SK-N-SH treated with all-trans-retinoic acid at 6 μM for 48 hours (cell line): ENCODE results near the gene PMEL.

Source experiments
- ATAC-seq: fragments of 200-7000 bp; cut with Tn5 transposase; 3 replicates; pipeline ENCODE4 v1.9.1; 2020; ENCODE audit warnings: mild to moderate bottlenecking, moderate library complexity
- CSDC2 ChIP-seq: fragments of 250-450 bp; sonication (Bioruptor Pico); IDR thresholded peaks from 2 replicates; pipeline ENCODE4 v1.5.0; 2020; ENCODE audit warnings: mild to moderate bottlenecking, moderate library complexity
- ESRRG ChIP-seq: fragments of 250-450 bp; sonication (Bioruptor Pico); IDR thresholded peaks from 2 replicates; pipeline ENCODE4 v1.6.1; 2021; ENCODE audit warnings: mild to moderate bottlenecking
- ISL1 ChIP-seq: fragments of 250-450 bp; sonication (Bioruptor Pico); IDR thresholded peaks from 2 replicates; pipeline ENCODE4 v2.1.2; 2022; ENCODE audit warnings: mild to moderate bottlenecking, moderate library complexity
- OSR1 ChIP-seq: fragments of 250-450 bp; sonication (Bioruptor Pico); IDR thresholded peaks from 2 replicates; pipeline ENCODE4 v1.8.0; 2022; ENCODE audit warnings: moderate library complexity, mild to moderate bottlenecking, inconsistent platforms
- RARB ChIP-seq: fragments of 250-450 bp; sonication (Bioruptor Pico); IDR thresholded peaks from 2 replicates; pipeline ENCODE4 v1.8.0; 2021; ENCODE audit warnings: mild to moderate bottlenecking, moderate library complexity
- SNAI2 ChIP-seq: fragments of 250-450 bp; sonication (Bioruptor Pico); IDR thresholded peaks from 2 replicates; pipeline ENCODE4 v1.5.0; 2020; ENCODE audit warnings: mild to moderate bottlenecking, moderate library complexity
- TCF4 ChIP-seq: fragments of 250-450 bp; sonication (Bioruptor Pico); IDR thresholded peaks from 2 replicates; pipeline ENCODE4 v1.8.0; 2021; ENCODE audit warnings: mild to moderate bottlenecking, moderate library complexity, borderline replicate concordance
- TOX ChIP-seq: fragments of 250-450 bp; sonication (Bioruptor Pico); IDR thresholded peaks from 2 replicates; pipeline ENCODE4 v1.8.0; 2021; ENCODE audit warnings: mild to moderate bottlenecking, moderate library complexity, borderline replicate concordance
- ZC3H10 ChIP-seq: fragments of 250-450 bp; sonication (Bioruptor Pico); IDR thresholded peaks from 2 replicates; pipeline ENCODE4 v1.5.1; 2021; ENCODE audit warnings: mild to moderate bottlenecking, moderate library complexity
- ZFP3 ChIP-seq: fragments of 250-450 bp; sonication (Bioruptor Pico); IDR thresholded peaks from 2 replicates; pipeline ENCODE4 v1.5.0; 2020; ENCODE audit warnings: mild to moderate bottlenecking, moderate library complexity
- ZNF565 ChIP-seq: fragments of 450-650 bp; formaldehyde crosslinking; conservative IDR thresholded peaks from 2 replicates; pipeline ENCODE4 v1.5.0; 2020; ENCODE audit warnings: low read depth, mild to moderate bottlenecking, moderate library complexity
- ZNF70 ChIP-seq: fragments of 450-650 bp; formaldehyde crosslinking; IDR thresholded peaks from 2 replicates; pipeline ENCODE4 v1.5.0; 2020; ENCODE audit warnings: mild to moderate bottlenecking, moderate library complexity
- ZNF8 ChIP-seq: fragments of 450-650 bp; formaldehyde crosslinking; IDR thresholded peaks from 2 replicates; pipeline ENCODE4 v1.5.0; 2020; ENCODE audit warnings: mild to moderate bottlenecking, moderate library complexity
- TF ChIP-seq, protein P1 (sequence below): fragments of 250-450 bp; sonication (Bioruptor Pico); IDR thresholded peaks from 2 replicates; pipeline ENCODE4 v1.8.0; 2021; ENCODE audit warnings: low read depth, mild to moderate bottlenecking, moderate library complexity, borderline replicate concordance
- TF ChIP-seq, protein P2 (sequence below): fragments of 250-450 bp; sonication (Bioruptor Pico); IDR thresholded peaks from 2 replicates; pipeline ENCODE4 v1.5.1; 2021; ENCODE audit warnings: mild to moderate bottlenecking, moderate library complexity
- TF ChIP-seq, protein P3 (sequence below): fragments of 250-450 bp; sonication (Bioruptor Pico); IDR thresholded peaks from 2 replicates; pipeline ENCODE4 v1.5.0; 2020; ENCODE audit warnings: mild to moderate bottlenecking, moderate library complexity
- TF ChIP-seq, protein P4 (sequence below): fragments of 250-450 bp; sonication (Bioruptor Pico); IDR thresholded peaks from 2 replicates; pipeline ENCODE4 v1.8.0; 2020; ENCODE audit warnings: mild to moderate bottlenecking, moderate library complexity, borderline replicate concordance
- TF ChIP-seq, protein P5 (sequence below): fragments of 250-450 bp; sonication (Bioruptor Pico); IDR thresholded peaks from 2 replicates; pipeline ENCODE4 v1.5.1; 2020; ENCODE audit warnings: low read depth, mild to moderate bottlenecking, moderate library complexity

The PMEL gene

DNA sequence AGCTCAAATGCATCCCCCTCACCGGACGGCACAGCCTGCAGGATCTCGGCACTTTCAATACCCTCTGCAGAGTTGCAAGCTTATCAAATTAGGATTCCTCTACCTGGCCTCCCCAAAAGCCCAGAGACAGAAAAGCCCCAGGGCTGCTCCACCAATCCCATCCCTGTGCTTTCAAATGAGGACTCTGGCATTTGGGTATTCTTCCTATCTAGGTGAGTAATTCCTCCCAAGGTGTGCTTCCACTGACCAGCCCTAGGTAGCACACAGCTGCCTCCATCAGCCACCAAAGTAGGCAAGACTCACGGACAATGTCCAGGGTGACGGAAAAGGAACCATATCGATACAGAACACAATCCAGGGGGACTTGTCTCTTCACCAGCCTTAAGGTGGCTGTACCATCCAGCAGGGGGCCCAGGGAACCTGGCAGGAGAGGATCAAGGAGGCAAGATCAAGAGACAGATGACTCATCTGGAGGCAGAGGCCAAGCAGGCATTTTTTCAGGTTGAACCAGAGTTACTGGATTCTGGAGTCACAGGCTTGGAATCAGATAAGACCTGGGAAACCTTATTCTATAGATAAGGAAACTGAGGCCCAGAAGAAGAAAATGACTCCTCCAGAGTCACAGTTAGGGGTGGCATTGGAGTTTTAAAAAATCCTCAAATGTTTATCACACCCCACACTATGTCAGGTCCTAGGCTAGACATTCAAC is 9.9 kb downstream of the PMEL start:
- ATAC-seq, result peak; percentile 93
- TF ChIP-seq ZNF565 (CRISPR knock-in tag), result no peak
- TF ChIP-seq CSDC2 (CRISPR knock-in tag), result no peak
- TF ChIP-seq RARB (CRISPR knock-in tag), result no peak
- TF ChIP-seq TOX, result no peak
- TF ChIP-seq TCF4 (CRISPR knock-in tag), result no peak
- TF ChIP-seq SNAI2 (CRISPR knock-in tag), result no peak
- TF ChIP-seq ZC3H10 (CRISPR knock-in tag), result no peak
- TF ChIP-seq, protein P1, sequence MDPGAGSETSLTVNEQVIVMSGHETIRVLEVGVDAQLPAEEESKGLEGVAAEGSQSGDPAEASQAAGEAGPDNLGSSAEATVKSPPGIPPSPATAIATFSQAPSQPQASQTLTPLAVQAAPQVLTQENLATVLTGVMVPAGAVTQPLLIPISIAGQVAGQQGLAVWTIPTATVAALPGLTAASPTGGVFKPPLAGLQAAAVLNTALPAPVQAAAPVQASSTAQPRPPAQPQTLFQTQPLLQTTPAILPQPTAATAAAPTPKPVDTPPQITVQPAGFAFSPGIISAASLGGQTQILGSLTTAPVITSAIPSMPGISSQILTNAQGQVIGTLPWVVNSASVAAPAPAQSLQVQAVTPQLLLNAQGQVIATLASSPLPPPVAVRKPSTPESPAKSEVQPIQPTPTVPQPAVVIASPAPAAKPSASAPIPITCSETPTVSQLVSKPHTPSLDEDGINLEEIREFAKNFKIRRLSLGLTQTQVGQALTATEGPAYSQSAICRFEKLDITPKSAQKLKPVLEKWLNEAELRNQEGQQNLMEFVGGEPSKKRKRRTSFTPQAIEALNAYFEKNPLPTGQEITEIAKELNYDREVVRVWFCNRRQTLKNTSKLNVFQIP (CRISPR knock-in tag), result no peak
- TF ChIP-seq, protein P2, sequence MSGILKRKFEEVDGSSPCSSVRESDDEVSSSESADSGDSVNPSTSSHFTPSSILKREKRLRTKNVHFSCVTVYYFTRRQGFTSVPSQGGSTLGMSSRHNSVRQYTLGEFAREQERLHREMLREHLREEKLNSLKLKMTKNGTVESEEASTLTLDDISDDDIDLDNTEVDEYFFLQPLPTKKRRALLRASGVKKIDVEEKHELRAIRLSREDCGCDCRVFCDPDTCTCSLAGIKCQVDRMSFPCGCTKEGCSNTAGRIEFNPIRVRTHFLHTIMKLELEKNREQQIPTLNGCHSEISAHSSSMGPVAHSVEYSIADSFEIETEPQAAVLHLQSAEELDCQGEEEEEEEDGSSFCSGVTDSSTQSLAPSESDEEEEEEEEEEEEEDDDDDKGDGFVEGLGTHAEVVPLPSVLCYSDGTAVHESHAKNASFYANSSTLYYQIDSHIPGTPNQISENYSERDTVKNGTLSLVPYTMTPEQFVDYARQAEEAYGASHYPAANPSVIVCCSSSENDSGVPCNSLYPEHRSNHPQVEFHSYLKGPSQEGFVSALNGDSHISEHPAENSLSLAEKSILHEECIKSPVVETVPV (CRISPR knock-in tag), result no peak
- TF ChIP-seq ZNF70 (CRISPR knock-in tag), result no peak
- TF ChIP-seq, protein P3, sequence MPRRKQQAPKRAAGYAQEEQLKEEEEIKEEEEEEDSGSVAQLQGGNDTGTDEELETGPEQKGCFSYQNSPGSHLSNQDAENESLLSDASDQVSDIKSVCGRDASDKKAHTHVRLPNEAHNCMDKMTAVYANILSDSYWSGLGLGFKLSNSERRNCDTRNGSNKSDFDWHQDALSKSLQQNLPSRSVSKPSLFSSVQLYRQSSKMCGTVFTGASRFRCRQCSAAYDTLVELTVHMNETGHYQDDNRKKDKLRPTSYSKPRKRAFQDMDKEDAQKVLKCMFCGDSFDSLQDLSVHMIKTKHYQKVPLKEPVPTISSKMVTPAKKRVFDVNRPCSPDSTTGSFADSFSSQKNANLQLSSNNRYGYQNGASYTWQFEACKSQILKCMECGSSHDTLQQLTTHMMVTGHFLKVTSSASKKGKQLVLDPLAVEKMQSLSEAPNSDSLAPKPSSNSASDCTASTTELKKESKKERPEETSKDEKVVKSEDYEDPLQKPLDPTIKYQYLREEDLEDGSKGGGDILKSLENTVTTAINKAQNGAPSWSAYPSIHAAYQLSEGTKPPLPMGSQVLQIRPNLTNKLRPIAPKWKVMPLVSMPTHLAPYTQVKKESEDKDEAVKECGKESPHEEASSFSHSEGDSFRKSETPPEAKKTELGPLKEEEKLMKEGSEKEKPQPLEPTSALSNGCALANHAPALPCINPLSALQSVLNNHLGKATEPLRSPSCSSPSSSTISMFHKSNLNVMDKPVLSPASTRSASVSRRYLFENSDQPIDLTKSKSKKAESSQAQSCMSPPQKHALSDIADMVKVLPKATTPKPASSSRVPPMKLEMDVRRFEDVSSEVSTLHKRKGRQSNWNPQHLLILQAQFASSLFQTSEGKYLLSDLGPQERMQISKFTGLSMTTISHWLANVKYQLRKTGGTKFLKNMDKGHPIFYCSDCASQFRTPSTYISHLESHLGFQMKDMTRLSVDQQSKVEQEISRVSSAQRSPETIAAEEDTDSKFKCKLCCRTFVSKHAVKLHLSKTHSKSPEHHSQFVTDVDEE (CRISPR knock-in tag), result no peak
- no peak for TF ChIP-seq ISL1 (CRISPR knock-in tag)
- TF ChIP-seq, protein P4, sequence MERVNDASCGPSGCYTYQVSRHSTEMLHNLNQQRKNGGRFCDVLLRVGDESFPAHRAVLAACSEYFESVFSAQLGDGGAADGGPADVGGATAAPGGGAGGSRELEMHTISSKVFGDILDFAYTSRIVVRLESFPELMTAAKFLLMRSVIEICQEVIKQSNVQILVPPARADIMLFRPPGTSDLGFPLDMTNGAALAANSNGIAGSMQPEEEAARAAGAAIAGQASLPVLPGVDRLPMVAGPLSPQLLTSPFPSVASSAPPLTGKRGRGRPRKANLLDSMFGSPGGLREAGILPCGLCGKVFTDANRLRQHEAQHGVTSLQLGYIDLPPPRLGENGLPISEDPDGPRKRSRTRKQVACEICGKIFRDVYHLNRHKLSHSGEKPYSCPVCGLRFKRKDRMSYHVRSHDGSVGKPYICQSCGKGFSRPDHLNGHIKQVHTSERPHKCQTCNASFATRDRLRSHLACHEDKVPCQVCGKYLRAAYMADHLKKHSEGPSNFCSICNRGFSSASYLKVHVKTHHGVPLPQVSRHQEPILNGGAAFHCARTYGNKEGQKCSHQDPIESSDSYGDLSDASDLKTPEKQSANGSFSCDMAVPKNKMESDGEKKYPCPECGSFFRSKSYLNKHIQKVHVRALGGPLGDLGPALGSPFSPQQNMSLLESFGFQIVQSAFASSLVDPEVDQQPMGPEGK (CRISPR knock-in tag), result no peak
- TF ChIP-seq, protein P5, sequence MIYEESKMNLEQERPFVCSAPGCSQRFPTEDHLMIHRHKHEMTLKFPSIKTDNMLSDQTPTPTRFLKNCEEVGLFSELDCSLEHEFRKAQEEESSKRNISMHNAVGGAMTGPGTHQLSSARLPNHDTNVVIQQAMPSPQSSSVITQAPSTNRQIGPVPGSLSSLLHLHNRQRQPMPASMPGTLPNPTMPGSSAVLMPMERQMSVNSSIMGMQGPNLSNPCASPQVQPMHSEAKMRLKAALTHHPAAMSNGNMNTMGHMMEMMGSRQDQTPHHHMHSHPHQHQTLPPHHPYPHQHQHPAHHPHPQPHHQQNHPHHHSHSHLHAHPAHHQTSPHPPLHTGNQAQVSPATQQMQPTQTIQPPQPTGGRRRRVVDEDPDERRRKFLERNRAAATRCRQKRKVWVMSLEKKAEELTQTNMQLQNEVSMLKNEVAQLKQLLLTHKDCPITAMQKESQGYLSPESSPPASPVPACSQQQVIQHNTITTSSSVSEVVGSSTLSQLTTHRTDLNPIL, result no peak
- no peak for TF ChIP-seq ZNF8 (CRISPR knock-in tag)
- TF ChIP-seq, all 23 proteins: peak for 0

DNA sequence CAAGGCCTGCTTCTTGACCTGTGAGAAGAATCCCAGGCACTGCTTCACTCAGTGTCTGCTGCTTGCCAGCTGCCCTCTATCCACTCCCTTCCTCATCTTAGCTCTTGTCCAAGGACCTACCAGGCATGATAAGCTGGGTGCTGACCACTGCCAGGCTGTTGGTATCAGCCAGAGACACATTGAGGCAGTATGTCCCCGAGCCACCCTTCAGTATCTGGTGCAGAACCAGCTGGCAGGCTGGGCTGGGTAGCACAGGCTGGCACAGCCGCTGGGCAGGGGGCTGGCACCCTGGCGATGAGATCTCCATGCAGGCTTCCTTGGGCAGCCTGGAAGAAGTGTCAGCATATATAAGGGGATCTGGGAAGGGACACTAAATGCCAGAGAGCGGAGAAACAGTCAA is 10.5 kb downstream of the PMEL start:
- ATAC-seq, result no peak
- TF ChIP-seq ESRRG (CRISPR knock-in tag) (no peak), OSR1 (CRISPR knock-in tag) (no peak), ISL1 (CRISPR knock-in tag) (no peak), ZC3H10 (CRISPR knock-in tag) (no peak), ZFP3 (CRISPR knock-in tag) (no peak)
- TF ChIP-seq, protein P5, result no peak
- TF ChIP-seq, protein P1 (CRISPR knock-in tag), result no peak
- TF ChIP-seq, protein P4 (CRISPR knock-in tag), result no peak
- TF ChIP-seq, all 23 proteins: peak for 0
